Activated T-helper 1 cell treated with anti-CD3 and anti-CD28 coated beads, Interleukin-12 subunit alpha, Interleukin-12 subunit beta, Interleukin-2, Interleukin-4 antibody, amounts not matched to agents 30 ng/mL and 10 ng/mL and 1 ng/mL, durations not matched to agents 14 hours and 24 hours and 36 hours (primary cell): ENCODE measurements around the gene PARD3B. TPM values are rescaled to one million over a fixed set of nuclear protein-coding genes. Genes with fewer than 3 reads are reported as not detected.

Experiments
- DNase-seq: peaks from one replicate; pipeline ENCODE4 v3.0.0; 2021; ENCODE audit warnings: low spot score
- H3K27ac Mint-ChIP-seq: one replicate; pipeline ENCODE4 v1.8.0; 2021; ENCODE audit warnings: mild to moderate bottlenecking, mixed read lengths
- H3K27me3 Mint-ChIP-seq: one replicate; pipeline ENCODE4 v1.8.0; 2022; ENCODE audit warnings: mild to moderate bottlenecking, moderate library complexity, mixed read lengths; ENCODE audit not compliant: insufficient read depth
- H3K36me3 Mint-ChIP-seq: one replicate; pipeline ENCODE4 v1.8.0; 2021; ENCODE audit warnings: low read depth, mixed read lengths
- H3K4me1 Mint-ChIP-seq: one replicate; pipeline ENCODE4 v1.8.0; 2021; ENCODE audit warnings: low read depth, mixed read lengths
- H3K4me3 Mint-ChIP-seq: one replicate; pipeline ENCODE4 v1.8.0; 2021; ENCODE audit warnings: mild to moderate bottlenecking, moderate library complexity, mixed read lengths
- H3K9me3 Mint-ChIP-seq: one replicate; pipeline ENCODE4 v1.8.0; 2021; ENCODE audit warnings: mixed read lengths
- intact Hi-C: fragments of 100-400 bp; cut with micrococcal nuclease; formaldehyde crosslinking; loops from one replicate; pipeline ENCODE4 v1.15.1; 2024
- total RNA-seq: library from RNA; stranded (reverse); gene quantifications from 2 replicates; pipeline ENCODE4 v1.2.3, GENCODE V29; 2022

The PARD3B gene
- total RNA-seq, 1 donor from 2014 or later = 0.26 TPM

- no peaks in the 10 kb centered on the region for H3K4me1 Mint-ChIP-seq
- DNase-seq = no peak
- H3K27ac Mint-ChIP-seq = no peak overlapping the region
- H3K9me3 Mint-ChIP-seq = no peaks in the 10 kb centered on the region
- intact Hi-C loops = no loop called here
- H3K27me3 Mint-ChIP-seq = no peaks in the 10 kb centered on the region
- H3K36me3 Mint-ChIP-seq = no peaks in the 10 kb centered on the region
- H3K4me3 Mint-ChIP-seq = no peak overlapping the region
These were observed 960.1 kb downstream of the PARD3B start for GRCh38 chr2:205505371-205505770.

DNA sequence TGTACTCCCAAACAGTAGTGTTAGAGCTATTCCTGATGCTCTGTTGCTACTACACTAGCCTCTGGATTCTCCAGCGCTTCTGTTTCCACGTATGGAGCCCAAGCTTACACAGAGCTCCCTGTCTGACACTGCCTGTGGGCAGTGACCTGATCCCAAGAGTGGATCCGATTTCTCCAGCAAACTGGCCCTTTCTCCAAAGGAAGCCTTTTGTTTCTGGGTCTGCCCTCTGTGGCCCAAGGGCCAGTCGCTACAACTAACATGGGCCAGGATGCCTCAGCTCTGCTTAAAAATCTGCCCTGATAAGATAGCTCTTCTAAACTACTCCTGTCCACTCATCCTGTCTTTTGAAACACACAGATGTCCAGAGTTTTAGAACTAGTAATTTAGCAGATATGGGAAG lies 964.4 kb downstream of the PARD3B start:
- no peak for DNase-seq
- Mint-ChIP-seq H3K4me3 (no peak overlapping the region), H3K27me3 (no peaks in the 10 kb centered on the region), H3K9me3 (no peaks in the 10 kb centered on the region), H3K36me3 (no peaks in the 10 kb centered on the region), H3K27ac (no peak overlapping the region), H3K4me1 (no peaks in the 10 kb centered on the region)
- intact Hi-C loops = no loop called here

GRCh38 chr2:205510345-205510744 lies 965.1 kb downstream of the PARD3B start:
- H3K4me1 Mint-ChIP-seq = no peaks in the 10 kb centered on the region

GRCh38 chr2:205511221-205511620 lies 965.9 kb downstream of the PARD3B start:
- no peaks in the 10 kb centered on the region for H3K27me3 Mint-ChIP-seq
- no peak overlapping the region for H3K4me3 Mint-ChIP-seq
- intact Hi-C loops = no loop called here
- H3K9me3 Mint-ChIP-seq = no peaks in the 10 kb centered on the region
- no peak overlapping the region for H3K27ac Mint-ChIP-seq
- H3K36me3 Mint-ChIP-seq = no peaks in the 10 kb centered on the region
- no peak for DNase-seq
- no peaks in the 10 kb centered on the region for H3K4me1 Mint-ChIP-seq

More at GRCh38 chr2:205510345-205510744, 965.1 kb downstream of the PARD3B start:
- H3K27ac Mint-ChIP-seq = no peak overlapping the region
- H3K9me3 Mint-ChIP-seq = no peaks in the 10 kb centered on the region
- DNase-seq = no peak
- intact Hi-C loops = no loop called here
- no peak overlapping the region for H3K4me3 Mint-ChIP-seq
- no peaks in the 10 kb centered on the region for H3K36me3 Mint-ChIP-seq
- no peaks in the 10 kb centered on the region for H3K27me3 Mint-ChIP-seq

DNA sequence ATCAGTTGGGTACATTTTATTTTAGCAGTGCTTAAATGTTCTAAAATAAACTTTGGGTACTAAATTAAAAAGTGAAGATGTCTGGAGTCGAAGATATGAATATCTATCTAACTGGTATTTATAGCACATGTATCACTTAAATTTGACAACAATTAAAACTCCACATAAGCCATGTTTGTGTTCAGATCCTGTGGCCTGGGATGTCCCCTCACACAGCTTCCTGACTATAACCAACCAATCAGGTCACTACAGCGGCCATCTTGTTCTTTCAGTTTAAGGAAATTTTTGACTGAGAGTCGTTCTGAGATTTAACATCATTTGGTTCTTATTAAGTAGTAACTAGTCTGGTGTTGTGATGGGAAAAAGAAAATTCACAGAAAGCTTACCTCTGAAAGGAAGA lies 966.4 kb downstream of the PARD3B start:
- no peaks in the 10 kb centered on the region for H3K9me3 Mint-ChIP-seq
- H3K4me1 Mint-ChIP-seq = no peaks in the 10 kb centered on the region
- intact Hi-C loops = no loop called here
- no peak overlapping the region for H3K27ac Mint-ChIP-seq
- H3K27me3 Mint-ChIP-seq = no peaks in the 10 kb centered on the region
- no peak overlapping the region for H3K4me3 Mint-ChIP-seq
- H3K36me3 Mint-ChIP-seq = no peaks in the 10 kb centered on the region
- no peak for DNase-seq

DNA sequence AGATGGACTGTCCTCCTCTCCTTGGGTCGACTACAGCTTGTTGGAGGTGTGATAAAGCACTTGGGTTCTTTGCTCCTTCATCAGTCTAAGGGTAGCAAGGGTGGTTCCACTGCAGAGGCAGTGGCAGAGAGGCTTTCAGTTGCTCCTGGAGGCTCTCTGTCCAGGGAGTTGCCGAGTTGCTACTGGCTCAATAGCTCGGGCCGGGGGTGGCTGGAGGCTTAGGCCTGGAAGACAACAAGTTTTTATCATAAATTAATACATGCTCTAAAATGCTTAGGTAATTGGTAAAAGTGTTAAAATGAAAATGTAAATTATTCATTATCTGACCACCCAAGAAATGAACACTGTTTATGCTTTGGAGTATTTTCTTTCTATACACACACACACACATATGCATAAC lies 975.0 kb downstream of the PARD3B start:
- DNase-seq = no peak
- Mint-ChIP-seq H3K4me3 (no peak overlapping the region), H3K27me3 (peaks cover 9% of the 10 kb centered on the region), H3K36me3 (no peaks in the 10 kb centered on the region), H3K9me3 (peaks cover 9% of the 10 kb centered on the region), H3K27ac (no peak overlapping the region), H3K4me1 (no peaks in the 10 kb centered on the region)
- intact Hi-C loops = no loop called here

DNA sequence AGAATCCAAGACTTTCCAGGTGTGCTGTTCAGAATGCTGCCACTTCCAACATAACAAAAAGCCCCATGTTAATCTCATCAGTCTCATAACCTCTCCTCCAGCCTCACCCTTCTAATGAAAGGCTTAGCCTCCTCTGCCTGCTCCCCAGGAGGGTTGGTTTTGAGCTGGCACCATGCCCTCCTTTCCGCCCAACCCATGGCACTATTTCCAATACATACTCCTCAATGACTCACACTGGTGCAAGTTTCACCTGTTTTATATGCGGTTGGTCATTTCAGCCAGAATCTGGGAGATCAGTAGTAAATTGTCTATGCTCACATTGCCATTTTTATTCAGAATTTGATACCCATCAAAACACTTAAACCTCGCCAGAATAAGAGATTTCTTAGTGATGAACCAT lies 979.4 kb downstream of the PARD3B start:
- DNase-seq = no peak
- intact Hi-C loops = no loop called here
- no peaks in the 10 kb centered on the region for H3K36me3 Mint-ChIP-seq
- H3K9me3 Mint-ChIP-seq = peaks cover under 1% of the 10 kb centered on the region
- H3K4me3 Mint-ChIP-seq = no peak overlapping the region
- H3K27ac Mint-ChIP-seq = no peak overlapping the region
- peaks cover 9% of the 10 kb centered on the region for H3K27me3 Mint-ChIP-seq
- H3K4me1 Mint-ChIP-seq = peaks cover 6% of the 10 kb centered on the region

- intact Hi-C loops = no loop called here
- Mint-ChIP-seq H3K27me3 (peaks cover 3% of the 10 kb centered on the region), H3K36me3 (no peaks in the 10 kb centered on the region), H3K4me1 (peaks cover 6% of the 10 kb centered on the region), H3K4me3 (no peak overlapping the region), H3K9me3 (no peaks in the 10 kb centered on the region), H3K27ac (no peak overlapping the region)
- DNase-seq = no peak
These were observed 982.5 kb downstream of the PARD3B start for GRCh38 chr2:205527801-205528200.

DNA sequence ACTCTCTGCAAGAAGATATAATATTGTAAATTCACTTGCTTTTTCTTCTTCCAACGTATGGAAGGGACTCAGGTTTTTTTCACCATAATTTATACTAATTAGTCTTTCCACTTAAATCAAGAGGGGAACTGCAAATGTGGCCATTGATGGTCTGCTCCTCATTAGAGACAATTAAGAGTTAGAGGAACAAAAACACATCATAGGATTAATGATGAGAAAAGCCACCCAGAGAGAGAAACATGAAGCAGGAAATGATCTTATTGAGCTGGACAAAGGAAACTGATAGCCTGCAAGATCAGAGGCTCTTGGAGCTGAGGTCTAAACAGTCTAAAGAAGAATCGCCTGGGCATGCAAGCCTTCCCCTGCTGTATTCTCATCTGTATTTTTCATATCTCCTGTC lies 985.8 kb downstream of the PARD3B start:
- H3K4me3 Mint-ChIP-seq = no peak overlapping the region
- no peak overlapping the region for H3K27ac Mint-ChIP-seq
- intact Hi-C loops = no loop called here
- H3K9me3 Mint-ChIP-seq = no peaks in the 10 kb centered on the region
- DNase-seq = no peak
- H3K4me1 Mint-ChIP-seq = peaks cover 6% of the 10 kb centered on the region
- no peaks in the 10 kb centered on the region for H3K27me3 Mint-ChIP-seq
- no peaks in the 10 kb centered on the region for H3K36me3 Mint-ChIP-seq

DNA sequence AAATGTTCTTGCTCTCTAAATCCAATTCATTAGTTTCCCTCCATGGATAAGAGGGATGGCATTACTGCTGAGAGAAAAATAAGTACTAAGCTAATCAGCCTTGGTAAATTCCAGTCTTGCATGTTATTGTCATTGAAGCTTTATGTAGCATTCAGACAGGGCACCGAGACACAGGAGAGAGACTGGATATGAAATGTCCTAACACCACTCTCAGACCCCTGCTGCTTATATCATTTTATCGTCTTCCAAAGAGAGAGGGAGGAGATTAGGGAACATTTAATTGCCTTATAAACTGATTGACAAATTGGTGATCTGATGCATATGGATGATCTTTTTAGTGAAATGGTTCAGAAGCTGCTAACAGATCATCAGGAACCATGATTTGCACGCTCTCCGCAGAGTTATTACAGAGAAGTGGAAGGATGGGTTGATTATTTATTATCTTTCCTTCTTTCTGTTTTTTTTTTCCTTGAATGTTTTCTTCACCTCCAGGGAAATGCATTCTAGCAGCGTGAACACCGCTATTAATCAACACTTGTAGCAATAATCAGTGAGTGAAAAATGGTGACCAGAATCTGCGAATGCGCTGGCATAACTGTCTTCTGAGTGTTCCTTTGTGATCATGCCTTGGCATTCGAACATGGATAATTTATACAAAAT lies 986.3 kb downstream of the PARD3B start:
- Mint-ChIP-seq H3K4me1 (peaks cover 6% of the 10 kb centered on the region), H3K9me3 (no peaks in the 10 kb centered on the region), H3K36me3 (no peaks in the 10 kb centered on the region), H3K4me3 (no peak overlapping the region), H3K27ac (no peak overlapping the region), H3K27me3 (no peaks in the 10 kb centered on the region)
- intact Hi-C loops = no loop called here
- no peak for DNase-seq

DNA sequence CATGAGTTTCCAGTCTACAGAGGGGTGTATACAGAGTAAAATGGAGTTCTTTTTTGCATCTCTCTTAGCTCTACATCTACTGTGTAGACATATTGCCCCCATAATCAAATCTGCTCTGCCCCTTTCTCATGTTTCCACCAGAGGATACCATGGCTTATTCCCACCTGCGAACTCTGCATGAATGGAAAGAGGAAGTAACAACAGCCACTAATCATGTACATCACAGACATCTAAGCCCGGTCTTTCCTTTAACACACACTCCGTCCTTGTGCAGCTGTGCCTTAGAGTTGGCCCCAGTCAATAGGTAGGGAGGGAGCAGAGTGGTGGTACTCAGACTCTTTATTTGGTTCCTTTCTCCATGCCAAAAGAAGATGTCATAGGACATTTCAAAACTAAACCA lies 989.7 kb downstream of the PARD3B start:
- peaks cover 4% of the 10 kb centered on the region for H3K4me1 Mint-ChIP-seq
- H3K4me3 Mint-ChIP-seq = no peak overlapping the region
- intact Hi-C loops = no loop called here
- H3K27ac Mint-ChIP-seq = no peak overlapping the region
- no peaks in the 10 kb centered on the region for H3K27me3 Mint-ChIP-seq
- H3K36me3 Mint-ChIP-seq = no peaks in the 10 kb centered on the region
- no peak for DNase-seq
- H3K9me3 Mint-ChIP-seq = no peaks in the 10 kb centered on the region

GRCh38 chr2:205539603-205540002 lies 994.3 kb downstream of the PARD3B start:
- intact Hi-C loops = loop anchor here (5.0 kb wide), 1 partner anchor 143 kb away; the partner anchor contains the start of gene NRP2
- DNase-seq = no peak
- H3K4me3 Mint-ChIP-seq = no peak overlapping the region
- no peaks in the 10 kb centered on the region for H3K9me3 Mint-ChIP-seq
- H3K4me1 Mint-ChIP-seq = peaks cover 21% of the 10 kb centered on the region
- no peak overlapping the region for H3K27ac Mint-ChIP-seq
- H3K36me3 Mint-ChIP-seq = no peaks in the 10 kb centered on the region
- H3K27me3 Mint-ChIP-seq = no peaks in the 10 kb centered on the region

GRCh38 chr2:205540036-205540435 lies 994.8 kb downstream of the PARD3B start:
- intact Hi-C loops = loop anchor here (5.0 kb wide), 1 partner anchor 142 kb away; the partner anchor contains the start of gene NRP2
- Mint-ChIP-seq H3K27ac (no peak overlapping the region), H3K4me3 (no peak overlapping the region), H3K27me3 (no peaks in the 10 kb centered on the region), H3K9me3 (no peaks in the 10 kb centered on the region), H3K4me1 (peaks cover 21% of the 10 kb centered on the region), H3K36me3 (no peaks in the 10 kb centered on the region)
- no peak for DNase-seq
